ENCODE results near the gene CACNA1D.

The CACNA1D gene

GRCh38 chr3:53641397-53641796, 147.0 kb downstream of the CACNA1D start:
- no peak for TF ChIP-seq CTCF (IDR thresholded peaks at IDR 0.05)

GRCh38 chr3:53642211-53642610, 147.8 kb downstream of the CACNA1D start:
- TF ChIP-seq CTCF (IDR thresholded peaks at IDR 0.05) = no peak

GRCh38 chr3:53643757-53644156, 149.3 kb downstream of the CACNA1D start:
- TF ChIP-seq CTCF (IDR thresholded peaks at IDR 0.05) = no peak

GRCh38 chr3:53645754-53646153, 151.3 kb downstream of the CACNA1D start:
- no peak for TF ChIP-seq CTCF (IDR thresholded peaks at IDR 0.05)

DNA sequence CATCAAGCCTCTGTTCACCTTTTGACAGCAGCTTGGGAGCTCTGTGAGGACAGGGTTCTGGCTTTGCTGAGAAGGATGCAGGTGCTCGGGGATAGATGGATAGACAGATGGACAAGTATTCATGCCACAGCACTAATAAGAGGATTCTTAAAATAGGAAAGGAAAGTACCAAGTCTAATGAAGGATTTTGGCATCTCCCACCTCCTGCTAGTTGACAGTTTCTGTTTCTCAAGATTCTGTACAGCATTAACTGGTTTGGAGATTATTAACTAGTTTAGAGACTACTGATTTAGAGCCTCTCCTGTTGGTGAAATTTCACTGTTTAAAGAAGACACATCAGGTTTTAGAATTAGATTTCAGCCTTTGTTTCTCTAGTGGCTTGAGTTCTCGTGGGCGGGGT, 152.3 kb downstream of the CACNA1D start:
- no peak for TF ChIP-seq CTCF (IDR thresholded peaks at IDR 0.05)

GRCh38 chr3:53649816-53650215, 155.4 kb downstream of the CACNA1D start:
- no peak for TF ChIP-seq CTCF (IDR thresholded peaks at IDR 0.05)

- no peak for TF ChIP-seq CTCF (IDR thresholded peaks at IDR 0.05)
Measured at GRCh38 chr3:53650424-53650823, 156.0 kb downstream of the CACNA1D start.

- no peak for TF ChIP-seq CTCF (IDR thresholded peaks at IDR 0.05)
Measured at GRCh38 chr3:53650928-53651661, 156.7 kb downstream of the CACNA1D start.

Data from LNCAP (cell line).